Osteoblast (primary cell): ENCODE results near the gene MFAP1. TPM values are rescaled to one million over a fixed set of nuclear protein-coding genes. Genes with fewer than 3 reads are reported as not detected.

Source experiments
- DNase-seq: peaks from one replicate; pipeline ENCODE4 v3.0.0; 2011; ENCODE audit warnings: low spot score, mixed read lengths; ENCODE audit not compliant: insufficient read length; ENCODE audit errors: missing footprints
- H2AFZ ChIP-seq: 2 replicates; pipeline ENCODE4 v1.6.0; 2011; ENCODE audit warnings: mild to moderate bottlenecking, low read length
- H3K27ac ChIP-seq: 2 replicates; pipeline ENCODE4 v1.5.1; 2011; ENCODE audit warnings: mild to moderate bottlenecking, low read depth, low read length, moderate library complexity
- H3K27me3 ChIP-seq: 2 replicates; pipeline ENCODE4 v1.6.0; 2012; ENCODE audit warnings: mild to moderate bottlenecking, control low read depth, inconsistent platforms, low read length, moderate library complexity; ENCODE audit not compliant: insufficient read depth
- H3K36me3 ChIP-seq: 2 replicates; pipeline ENCODE4 v1.5.1; 2011; ENCODE audit warnings: mild to moderate bottlenecking, low read length, control low read depth, moderate library complexity; ENCODE audit not compliant: insufficient read depth
- H3K4me1 ChIP-seq: 2 replicates; pipeline ENCODE4 v1.5.1; 2011; ENCODE audit warnings: mild to moderate bottlenecking, low read length, control low read depth, moderate library complexity; ENCODE audit not compliant: insufficient read depth
- H3K4me2 ChIP-seq: 2 replicates; pipeline ENCODE4 v1.6.0; 2011; ENCODE audit warnings: mild to moderate bottlenecking, low read length; ENCODE audit not compliant: insufficient read depth
- H3K4me3 ChIP-seq: fragments of 200-600 bp; sonication (generic); 3 replicates; pipeline ENCODE4 v1.5.1; 2012; ENCODE audit warnings: mild to moderate bottlenecking, low read length, inconsistent platforms; ENCODE audit not compliant: insufficient read depth
- H3K79me2 ChIP-seq: 2 replicates; pipeline ENCODE4 v1.6.0; 2012; ENCODE audit warnings: mild to moderate bottlenecking, low read length, control low read depth, inconsistent platforms; ENCODE audit not compliant: insufficient read depth
- H3K9me3 ChIP-seq: 2 replicates; pipeline ENCODE4 v1.5.1; 2011; ENCODE audit warnings: low read depth, low read length, control low read depth
- H4K20me1 ChIP-seq: 2 replicates; pipeline ENCODE4 v1.6.0; 2012; ENCODE audit warnings: mild to moderate bottlenecking, low read length, control low read depth; ENCODE audit not compliant: insufficient read depth
- CTCF ChIP-seq: IDR thresholded peaks from 2 replicates; pipeline ENCODE4 v1.5.1; 2011; ENCODE audit warnings: mild to moderate bottlenecking, low read depth, low read length, moderate library complexity; ENCODE audit errors: extremely low read depth
- total RNA-seq: library from RNA; depleted of rRNA; stranded (reverse); fragments of >200 nt; gene quantifications from 2 replicates; pipeline ENCODE4 v1.2.3, GENCODE V29; 2012

MFAP1 gene
- total RNA-seq, 1 donor, result 16.6 TPM

- Histone ChIP-seq H3K27ac (no peak overlapping the region), H3K4me2 (no peak overlapping the region), H3K36me3 (peaks cover 61% of the 10 kb centered on the region), H3K79me2 (peaks cover 51% of the 10 kb centered on the region), H3K4me3 (no peak overlapping the region), H2AFZ (no peak overlapping the region), H3K4me1 (peaks cover 58% of the 10 kb centered on the region), H3K9me3 (no peaks in the 10 kb centered on the region), H4K20me1 (peaks cover 44% of the 10 kb centered on the region), H3K27me3 (no peaks in the 10 kb centered on the region)
- no peak for DNase-seq
- TF ChIP-seq CTCF, result no peak
These were observed 28.5 kb downstream of the MFAP1 start for GRCh38 chr15:43795997-43796396.

- Histone ChIP-seq H3K9me3 (no peaks in the 10 kb centered on the region), H3K27me3 (no peaks in the 10 kb centered on the region), H3K27ac (no peak overlapping the region), H4K20me1 (peaks cover 44% of the 10 kb centered on the region), H3K79me2 (peaks cover 44% of the 10 kb centered on the region), H3K4me2 (no peak overlapping the region), H3K36me3 (peaks cover 61% of the 10 kb centered on the region), H3K4me3 (no peak overlapping the region), H2AFZ (no peak overlapping the region), H3K4me1 (peaks cover 53% of the 10 kb centered on the region)
- TF ChIP-seq CTCF, result no peak
- DNase-seq, result no peak
These were observed 29.3 kb downstream of the MFAP1 start for GRCh38 chr15:43795197-43795596.

GRCh38 chr15:43794269-43795037, 30.0 kb downstream of the MFAP1 start:
- H3K27me3 ChIP-seq, result no peaks in the 10 kb centered on the region
- DNase-seq, result peak; percentile 90
- H3K9me3 ChIP-seq, result no peaks in the 10 kb centered on the region
- H3K4me2 ChIP-seq, result peak overlapping the region; percentile 98
- no peak overlapping the region for H2AFZ ChIP-seq
- H3K27ac ChIP-seq, result peak overlapping the region; percentile 99
- H3K4me1 ChIP-seq, result peaks cover 52% of the 10 kb centered on the region
- TF ChIP-seq CTCF, result no peak
- H3K79me2 ChIP-seq, result peaks cover 39% of the 10 kb centered on the region
- H4K20me1 ChIP-seq, result peaks cover 44% of the 10 kb centered on the region
- peaks cover 54% of the 10 kb centered on the region for H3K36me3 ChIP-seq
- peak overlapping the region; percentile 100 for H3K4me3 ChIP-seq

GRCh38 chr15:43793647-43794046, 30.8 kb downstream of the MFAP1 start:
- H3K4me2 ChIP-seq, result peak overlapping the region; percentile 98
- H3K4me1 ChIP-seq, result peaks cover 52% of the 10 kb centered on the region
- H4K20me1 ChIP-seq, result peaks cover 44% of the 10 kb centered on the region
- no peak for TF ChIP-seq CTCF
- H2AFZ ChIP-seq, result no peak overlapping the region
- H3K27ac ChIP-seq, result peak overlapping the region; percentile 99
- peaks cover 46% of the 10 kb centered on the region for H3K36me3 ChIP-seq
- DNase-seq, result no peak
- H3K27me3 ChIP-seq, result no peaks in the 10 kb centered on the region
- H3K4me3 ChIP-seq, result peak overlapping the region; percentile 100
- H3K9me3 ChIP-seq, result no peaks in the 10 kb centered on the region
- peaks cover 39% of the 10 kb centered on the region for H3K79me2 ChIP-seq
